ENCODE data around the gene DUSP10.

DUSP10 gene

DNA sequence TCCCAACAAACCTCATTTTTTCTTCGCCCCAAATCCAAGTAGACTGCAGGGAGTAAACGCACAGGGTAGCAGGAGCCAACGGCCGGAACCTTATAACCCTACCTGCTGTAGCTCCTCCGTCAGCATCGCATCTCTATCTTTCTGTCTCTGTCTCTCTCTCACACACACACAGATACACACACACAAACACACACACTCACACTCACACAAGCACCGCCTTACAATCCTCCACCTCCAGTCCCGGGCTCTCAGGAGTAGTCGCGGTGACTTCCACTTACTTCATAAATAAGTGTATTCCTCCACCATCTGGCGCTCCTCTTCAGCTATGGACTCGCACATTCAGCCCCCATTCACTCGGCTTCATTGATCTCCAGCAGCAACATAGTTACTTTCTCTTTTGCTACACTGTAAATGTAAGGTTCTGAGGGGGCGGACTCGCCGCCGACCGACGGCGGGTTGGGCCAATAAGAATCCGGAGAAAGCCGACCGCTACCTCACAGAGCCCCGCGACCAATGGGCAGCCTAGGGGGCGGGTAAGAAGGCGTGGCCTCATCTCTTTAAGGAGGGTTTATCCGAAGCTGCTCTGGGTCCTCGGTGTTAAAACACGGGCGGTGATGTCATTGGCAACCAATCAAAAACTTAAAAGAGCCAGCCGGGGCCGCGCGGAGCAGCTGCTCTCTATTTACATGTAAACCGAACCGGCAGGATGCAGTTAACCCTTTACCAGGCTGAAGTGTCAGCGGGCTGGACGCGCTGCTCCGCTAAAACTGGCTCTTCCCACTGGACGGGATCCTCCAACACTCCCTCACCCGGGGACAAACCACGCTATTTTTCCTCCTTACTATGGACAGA lies at the start of gene DUSP10:
DUSP10 (minus strand) TSS at position 387 of the 852 bp plus-strand sequence. CDS start 2,345 bp downstream, outside the sequence.
- no peak within 1 kb of the TSS for H3K4me3 Mint-ChIP-seq
- peak; percentile 95 for ATAC-seq
- no peak within 1 kb of the TSS for H3K27ac Mint-ChIP-seq

DNA sequence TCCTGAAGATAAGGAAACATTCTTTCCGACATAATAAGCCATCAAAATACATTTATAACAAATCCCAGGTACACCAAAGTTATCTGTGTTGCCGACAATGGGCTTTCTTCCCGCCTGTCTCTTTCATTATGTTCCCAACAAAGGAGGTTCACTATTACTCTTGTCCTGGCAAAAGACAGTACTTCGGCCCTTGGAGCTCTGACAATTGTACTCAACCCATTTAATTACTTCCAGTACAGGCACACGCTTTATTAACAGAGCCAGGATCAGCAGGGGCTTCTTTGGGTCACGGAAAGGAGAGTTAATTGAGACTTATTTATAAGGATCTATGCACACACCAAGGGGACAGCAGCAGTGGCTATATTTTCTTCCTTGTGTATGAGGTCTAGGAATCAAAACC lies 46.6 kb upstream of the DUSP10 start:
- peaks cover 25% of the 10 kb centered on the region for H3K4me1 Mint-ChIP-seq

More for the DNA sequence above, at the start of gene DUSP10:
- no peaks in the 10 kb centered on the region for H3K27me3 Mint-ChIP-seq
- H3K9me3 Mint-ChIP-seq = no peaks in the 10 kb centered on the region
- H3K36me3 Mint-ChIP-seq = peaks cover 26% of the 10 kb centered on the region
- H3K4me1 Mint-ChIP-seq = peaks cover 30% of the 10 kb centered on the region

DNA sequence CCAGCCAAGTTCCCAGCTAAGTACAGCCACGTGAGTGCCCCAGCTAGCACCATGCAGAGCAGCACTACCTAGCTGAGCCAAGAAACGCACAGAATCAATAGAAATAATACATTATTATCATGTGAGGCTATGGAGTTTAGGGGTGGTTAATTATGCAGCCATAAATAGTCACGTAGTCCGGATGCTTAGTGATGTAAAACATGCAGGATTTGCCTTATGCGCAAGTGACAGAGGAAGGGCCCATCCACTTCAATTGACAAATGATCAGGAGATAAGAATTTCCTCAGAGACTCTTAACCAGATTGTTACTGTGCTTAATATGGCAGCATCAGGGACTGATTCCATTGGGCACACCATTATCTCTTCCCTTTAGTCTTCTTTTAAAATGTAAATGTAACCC lies 44.8 kb upstream of the DUSP10 start:
- Mint-ChIP-seq H3K27ac (no peak overlapping the region), H3K27me3 (no peaks in the 10 kb centered on the region), H3K4me1 (peaks cover 12% of the 10 kb centered on the region), H3K4me3 (no peak overlapping the region), H3K9me3 (no peaks in the 10 kb centered on the region), H3K36me3 (no peaks in the 10 kb centered on the region)
- no peak for ATAC-seq

More for the DNA sequence above, 46.6 kb upstream of the DUSP10 start:
- Mint-ChIP-seq H3K4me3 (no peak overlapping the region), H3K9me3 (no peaks in the 10 kb centered on the region), H3K27me3 (no peaks in the 10 kb centered on the region), H3K27ac (no peak overlapping the region), H3K36me3 (no peaks in the 10 kb centered on the region)
- no peak for ATAC-seq

DNA sequence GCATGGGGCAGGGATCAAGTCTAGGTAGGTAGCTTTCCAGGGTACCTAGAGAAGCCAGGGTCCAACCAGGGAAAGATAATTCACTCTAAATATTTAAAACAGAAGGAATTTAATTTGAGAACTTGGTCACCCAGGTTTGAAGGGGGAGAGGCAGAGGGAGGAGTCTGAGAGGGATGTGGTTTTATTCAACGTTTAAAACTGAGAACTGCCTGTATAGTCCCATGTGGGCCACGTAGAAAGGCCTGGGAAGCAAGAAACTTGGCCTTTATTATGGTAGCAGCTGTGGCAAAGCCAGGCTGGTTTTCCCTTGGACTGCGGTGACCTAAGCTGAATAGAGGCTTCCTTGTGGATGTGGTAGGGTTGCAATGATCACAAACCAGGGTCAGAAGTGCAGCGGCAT lies 42.0 kb upstream of the DUSP10 start:
- peak; percentile 57 for ATAC-seq
- peaks cover 39% of the 10 kb centered on the region for H3K4me1 Mint-ChIP-seq
- no peaks in the 10 kb centered on the region for H3K36me3 Mint-ChIP-seq
- no peaks in the 10 kb centered on the region for H3K27me3 Mint-ChIP-seq
- no peak overlapping the region for H3K27ac Mint-ChIP-seq
- no peak overlapping the region for H3K4me3 Mint-ChIP-seq
- H3K9me3 Mint-ChIP-seq = no peaks in the 10 kb centered on the region

DNA sequence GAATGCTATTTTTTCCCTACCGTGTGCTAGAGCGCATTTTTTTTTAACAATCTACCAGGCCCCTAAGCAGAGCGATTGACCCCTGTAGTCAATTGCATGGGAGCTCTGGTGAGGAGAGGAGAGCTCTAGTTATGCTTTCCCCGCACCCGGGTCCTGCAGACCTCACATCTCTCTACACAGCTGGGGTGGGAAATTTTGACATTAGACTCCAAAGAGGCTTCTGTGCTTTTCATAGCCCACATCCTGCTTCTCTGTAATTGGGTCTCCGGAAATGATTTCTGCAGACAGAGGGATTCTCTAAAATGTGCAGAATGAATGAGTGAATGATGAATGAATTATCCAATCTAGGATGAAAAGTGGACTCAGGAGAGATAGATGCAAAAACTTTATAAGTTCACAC lies 41.5 kb upstream of the DUSP10 start:
- Mint-ChIP-seq H3K4me3 (no peak overlapping the region), H3K4me1 (peaks cover 44% of the 10 kb centered on the region), H3K27ac (no peak overlapping the region), H3K36me3 (no peaks in the 10 kb centered on the region), H3K9me3 (no peaks in the 10 kb centered on the region), H3K27me3 (no peaks in the 10 kb centered on the region)
- ATAC-seq = no peak

DNA sequence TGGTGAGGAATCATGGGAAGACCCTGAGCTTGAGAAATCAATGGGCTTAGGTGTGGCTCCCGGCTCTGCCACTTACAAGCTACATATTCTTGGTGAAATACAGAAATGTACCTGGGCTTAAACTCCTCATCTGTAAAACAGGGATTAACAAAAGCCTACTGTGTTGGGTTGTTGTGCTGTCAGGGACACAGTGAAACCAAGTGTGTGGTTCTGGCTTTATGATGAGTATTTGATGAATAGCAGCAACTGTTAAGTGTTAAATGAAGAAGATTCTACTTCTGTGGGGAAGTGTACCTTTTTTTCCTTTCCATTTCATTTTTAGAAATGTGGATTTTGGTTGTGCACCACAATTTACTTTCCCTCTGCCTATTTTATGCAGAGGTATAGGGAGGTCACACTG lies 41.1 kb upstream of the DUSP10 start:
- ATAC-seq = no peak
- peaks cover 48% of the 10 kb centered on the region for H3K4me1 Mint-ChIP-seq
- no peak overlapping the region for H3K27ac Mint-ChIP-seq
- no peaks in the 10 kb centered on the region for H3K27me3 Mint-ChIP-seq
- no peak overlapping the region for H3K4me3 Mint-ChIP-seq
- H3K36me3 Mint-ChIP-seq = no peaks in the 10 kb centered on the region
- H3K9me3 Mint-ChIP-seq = no peaks in the 10 kb centered on the region

DNA sequence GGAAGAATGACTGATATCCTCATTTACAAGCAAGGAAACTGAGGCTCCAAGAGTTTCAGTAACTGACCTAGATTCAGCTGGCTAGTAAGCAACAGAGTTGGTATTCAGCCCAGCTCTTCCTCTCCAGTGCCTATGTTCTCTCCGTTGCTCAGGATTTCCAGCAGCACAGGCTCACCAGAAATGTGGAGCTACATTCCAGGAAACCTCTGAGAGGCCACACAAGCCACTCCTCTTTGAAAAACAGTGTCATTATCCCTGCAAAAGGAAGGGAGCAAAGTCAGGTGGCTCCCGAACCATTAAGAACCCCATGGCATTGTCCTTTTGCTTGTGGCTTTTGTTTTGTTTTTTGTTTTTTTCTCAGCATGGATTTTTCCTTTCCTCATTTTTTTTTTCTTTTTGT lies 40.6 kb upstream of the DUSP10 start:
- Mint-ChIP-seq H3K9me3 (no peaks in the 10 kb centered on the region), H3K4me3 (no peak overlapping the region), H3K27me3 (no peaks in the 10 kb centered on the region), H3K27ac (no peak overlapping the region), H3K36me3 (no peaks in the 10 kb centered on the region), H3K4me1 (peaks cover 52% of the 10 kb centered on the region)
- no peak for ATAC-seq

DNA sequence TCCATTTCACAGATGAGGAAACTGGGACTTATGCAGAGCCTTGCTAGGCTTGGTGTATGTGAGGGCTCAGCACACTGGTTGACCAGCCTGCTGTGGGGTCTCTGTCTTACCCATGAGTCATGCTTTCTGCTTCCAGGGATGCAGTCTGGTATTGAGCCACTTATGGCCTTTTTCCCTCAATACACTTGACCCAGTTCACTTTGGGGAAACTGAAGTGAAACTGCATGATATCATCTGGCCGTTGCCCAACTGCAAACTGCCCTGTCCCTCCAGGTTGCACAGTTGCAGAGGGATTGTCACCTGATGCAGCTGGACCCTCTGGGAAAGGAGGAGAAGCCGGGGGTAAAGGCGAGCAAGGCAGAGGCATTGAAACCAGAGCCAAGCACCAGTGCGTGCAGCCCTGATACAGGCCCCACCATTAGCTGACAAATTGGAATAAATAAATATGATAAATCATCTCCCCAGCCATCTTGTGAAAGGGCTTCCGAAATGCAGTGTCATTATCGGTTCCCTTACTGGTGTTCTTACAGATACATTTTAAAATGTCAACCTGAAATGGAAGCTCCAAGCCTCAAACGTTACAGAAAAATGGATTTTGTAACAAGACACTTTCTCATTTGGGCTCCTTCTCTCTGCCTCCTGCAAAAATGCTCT lies 39.3 kb upstream of the DUSP10 start:
- Mint-ChIP-seq H3K4me1 (peaks cover 64% of the 10 kb centered on the region), H3K9me3 (no peaks in the 10 kb centered on the region), H3K27ac (peak overlapping the region; percentile 67), H3K36me3 (no peaks in the 10 kb centered on the region), H3K4me3 (no peak overlapping the region), H3K27me3 (no peaks in the 10 kb centered on the region)
- ATAC-seq = no peak

DNA sequence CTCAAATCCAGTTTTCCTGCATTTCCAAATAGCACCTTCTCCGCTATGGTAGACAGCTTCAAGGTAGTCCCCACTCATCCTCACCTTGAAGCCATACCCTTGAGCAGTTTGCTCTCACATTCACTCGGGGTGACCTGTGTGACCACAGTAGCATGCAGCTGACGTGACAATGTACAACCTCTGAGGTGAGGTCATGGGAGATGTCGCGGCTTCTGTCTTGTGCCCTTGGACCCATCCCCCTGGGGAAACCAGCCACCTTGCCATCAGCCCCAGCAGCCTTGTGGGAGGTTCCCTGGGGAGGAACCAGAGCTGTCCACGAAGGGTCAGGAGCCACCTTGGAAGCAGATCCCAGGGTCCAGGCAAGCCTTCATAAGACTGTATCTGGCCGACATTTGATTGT lies 38.3 kb upstream of the DUSP10 start:
- no peak overlapping the region for H3K4me3 Mint-ChIP-seq
- no peaks in the 10 kb centered on the region for H3K9me3 Mint-ChIP-seq
- H3K36me3 Mint-ChIP-seq = no peaks in the 10 kb centered on the region
- H3K27ac Mint-ChIP-seq = peak overlapping the region; percentile 67
- peaks cover 74% of the 10 kb centered on the region for H3K4me1 Mint-ChIP-seq
- H3K27me3 Mint-ChIP-seq = no peaks in the 10 kb centered on the region
- no peak for ATAC-seq

DNA sequence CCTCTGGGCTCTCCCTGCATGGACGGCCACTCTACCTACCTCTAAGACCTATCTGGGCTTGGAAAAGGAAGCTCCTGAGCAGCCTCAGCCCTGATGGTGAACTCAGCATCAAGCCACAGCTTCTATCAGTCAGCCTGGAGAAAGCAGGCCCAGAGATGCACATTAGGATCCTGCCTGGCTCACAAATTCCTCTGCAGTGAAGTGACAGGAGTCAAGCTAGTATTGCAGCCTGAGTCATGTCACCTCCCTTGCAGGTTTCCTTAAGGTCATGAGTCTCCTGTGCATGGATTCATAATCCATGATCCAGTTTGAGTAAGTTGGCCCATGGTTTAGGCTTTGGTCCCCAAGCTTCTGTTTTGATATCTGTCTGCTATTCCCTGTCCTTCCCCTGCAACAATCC lies 37.9 kb upstream of the DUSP10 start:
- H3K27ac Mint-ChIP-seq = peak overlapping the region; percentile 67
- no peak for ATAC-seq
- H3K36me3 Mint-ChIP-seq = no peaks in the 10 kb centered on the region
- H3K9me3 Mint-ChIP-seq = no peaks in the 10 kb centered on the region
- no peaks in the 10 kb centered on the region for H3K27me3 Mint-ChIP-seq
- H3K4me3 Mint-ChIP-seq = no peak overlapping the region
- H3K4me1 Mint-ChIP-seq = peaks cover 78% of the 10 kb centered on the region

DNA sequence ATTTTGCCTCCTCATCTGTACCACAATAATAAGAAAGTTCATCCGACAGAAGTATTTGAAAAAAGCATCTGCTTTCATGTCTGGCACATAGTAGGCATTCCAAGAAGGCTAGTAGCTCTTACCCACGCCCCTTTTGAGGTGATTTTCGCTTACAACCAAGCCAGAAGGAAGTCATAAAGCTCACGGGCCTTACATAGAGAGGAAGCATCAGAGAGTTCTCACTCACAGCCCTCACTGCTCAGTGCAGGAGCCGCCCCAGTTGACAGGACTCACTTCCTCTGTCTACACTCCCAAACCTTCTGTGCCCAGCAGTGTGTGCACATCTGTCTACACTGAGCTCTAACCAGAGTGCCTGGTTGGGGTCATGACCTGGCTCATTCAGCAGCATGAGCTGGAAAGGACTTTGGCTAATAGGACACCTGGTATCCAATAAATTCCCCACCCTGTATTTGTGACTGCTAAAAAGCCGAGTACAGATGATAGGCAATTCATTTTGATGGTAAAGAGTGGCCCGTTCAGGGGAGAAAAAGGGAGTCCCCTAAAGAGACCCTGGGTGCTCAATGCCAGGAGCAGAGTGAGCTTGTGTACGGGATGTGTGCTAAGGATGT lies 36.8 kb upstream of the DUSP10 start:
- no peaks in the 10 kb centered on the region for H3K9me3 Mint-ChIP-seq
- no peaks in the 10 kb centered on the region for H3K36me3 Mint-ChIP-seq
- H3K4me3 Mint-ChIP-seq = peak overlapping the region; percentile 48
- peak overlapping the region; percentile 84 for H3K27ac Mint-ChIP-seq
- H3K27me3 Mint-ChIP-seq = no peaks in the 10 kb centered on the region
- ATAC-seq = peak; percentile 75
- H3K4me1 Mint-ChIP-seq = peaks cover 75% of the 10 kb centered on the region

DNA sequence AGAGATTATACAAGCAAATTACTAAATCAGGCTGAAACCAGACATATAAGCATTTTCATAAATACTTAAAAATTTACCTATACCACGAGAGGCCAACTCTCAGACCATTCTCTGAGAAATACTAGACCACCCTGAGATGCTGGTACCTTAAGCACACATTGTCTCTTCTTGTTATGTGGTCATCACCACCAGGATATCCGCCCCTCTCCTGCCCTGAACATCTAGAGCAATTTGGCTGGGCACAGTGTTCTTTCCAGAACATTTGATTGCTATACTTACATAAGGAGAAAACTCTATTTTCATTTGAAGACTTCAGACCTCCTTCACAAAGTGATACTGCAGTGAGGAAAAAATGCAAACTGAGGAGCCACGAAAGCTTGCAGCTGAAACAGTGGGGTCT lies 36.2 kb upstream of the DUSP10 start:
- H3K36me3 Mint-ChIP-seq = no peaks in the 10 kb centered on the region
- peak overlapping the region; percentile 84 for H3K27ac Mint-ChIP-seq
- peak overlapping the region; percentile 48 for H3K4me3 Mint-ChIP-seq
- H3K27me3 Mint-ChIP-seq = no peaks in the 10 kb centered on the region
- H3K4me1 Mint-ChIP-seq = peaks cover 70% of the 10 kb centered on the region
- H3K9me3 Mint-ChIP-seq = no peaks in the 10 kb centered on the region
- peak; percentile 18 for ATAC-seq

DNA sequence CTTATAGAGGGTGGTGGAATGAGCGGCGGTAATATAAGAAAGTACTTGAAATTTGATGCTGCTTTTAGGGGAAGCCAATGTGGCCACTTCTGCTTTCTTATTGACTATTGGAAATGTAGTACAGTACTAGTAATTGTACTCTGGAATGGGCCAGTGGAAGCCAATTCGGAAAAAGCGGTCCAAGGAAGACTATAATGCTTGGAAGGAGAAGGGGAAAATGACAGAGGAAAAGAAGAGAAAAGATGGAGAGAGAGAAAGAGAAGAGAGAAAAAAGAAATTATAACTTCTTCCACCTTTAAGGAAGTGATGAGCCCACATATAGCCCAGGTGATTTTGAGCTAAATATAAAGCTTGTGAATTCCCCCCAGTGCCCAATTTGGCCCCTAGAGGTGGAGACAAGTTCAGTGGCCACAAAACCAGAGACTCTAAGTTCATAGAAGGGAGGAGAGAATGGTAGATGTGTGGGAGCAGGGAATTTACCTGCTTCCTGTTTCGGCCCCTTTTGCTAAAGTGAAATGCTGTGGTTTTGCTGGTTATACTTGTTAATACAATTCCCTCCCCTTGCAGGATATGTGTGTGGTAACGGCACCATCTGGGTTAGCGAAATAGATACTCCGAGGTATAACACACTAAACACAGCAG lies 35.7 kb upstream of the DUSP10 start:
- Mint-ChIP-seq H3K27me3 (no peaks in the 10 kb centered on the region), H3K4me1 (peaks cover 70% of the 10 kb centered on the region), H3K9me3 (no peaks in the 10 kb centered on the region), H3K4me3 (peak overlapping the region; percentile 61), H3K27ac (peak overlapping the region; percentile 84), H3K36me3 (no peaks in the 10 kb centered on the region)
- ATAC-seq = peak; percentile 88

DNA sequence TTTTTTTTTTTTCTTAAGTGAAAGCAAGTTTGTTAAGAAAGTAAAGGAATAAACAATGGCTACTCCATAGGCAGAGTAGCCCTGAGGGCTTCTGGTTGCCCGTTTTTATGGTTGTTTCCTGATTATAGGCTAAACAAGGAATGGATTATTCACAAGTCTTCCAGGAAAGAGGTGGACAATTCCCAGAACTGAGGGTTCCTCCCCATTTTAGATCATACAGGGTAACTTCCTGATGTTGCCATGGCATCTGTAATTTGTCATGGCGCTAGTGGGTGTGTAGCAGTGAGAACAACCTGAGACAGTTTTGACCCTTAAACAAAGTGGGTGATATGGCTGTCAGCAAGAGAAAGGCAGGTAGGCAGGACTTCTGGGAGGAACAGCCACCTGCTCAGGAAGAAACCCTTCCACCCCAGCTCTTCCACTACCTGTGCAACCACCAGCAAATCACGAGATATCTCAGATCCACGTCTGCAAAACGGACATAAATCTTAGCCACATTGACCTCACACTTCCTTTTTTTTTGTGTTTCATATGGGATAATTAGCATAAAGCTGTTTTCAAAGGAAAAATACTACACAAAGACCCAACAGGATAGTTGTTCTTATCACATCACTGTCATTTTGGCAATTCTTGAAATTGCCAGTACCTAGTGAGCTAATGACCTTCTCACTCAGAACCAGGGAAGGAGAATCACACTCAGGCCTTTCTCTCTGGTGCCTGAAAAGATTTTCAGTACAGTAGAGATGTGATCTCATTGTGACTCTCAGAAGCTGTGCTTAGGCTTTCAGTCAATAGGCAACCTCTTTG lies 34.8 kb upstream of the DUSP10 start:
- no peaks in the 10 kb centered on the region for H3K36me3 Mint-ChIP-seq

More for the DNA sequence above, 34.8 kb upstream of the DUSP10 start:
- Mint-ChIP-seq H3K27ac (peak overlapping the region; percentile 84), H3K27me3 (no peaks in the 10 kb centered on the region), H3K9me3 (no peaks in the 10 kb centered on the region), H3K4me1 (peaks cover 70% of the 10 kb centered on the region), H3K4me3 (no peak overlapping the region)
- peak; percentile 66 for ATAC-seq

Measured in stimulated activated memory B cell treated with anti-CD40 and anti-IgM and Interleukin-4, amounts not matched to agents 10 μg/mL and 1 μg/mL and 100 μg/mL, for 72 hours (primary cell).